K562 (cell line): Measurements from ENCODE around the gene SPATA33. TPM values are rescaled to one million over a fixed set of nuclear protein-coding genes. Genes with fewer than 3 reads are reported as not detected.

ENCODE experiments used
- BRF2 ChIP-seq: IDR thresholded peaks from 3 replicates; pipeline ENCODE4 v1.6.1; 2011; ENCODE audit warnings: borderline replicate concordance, mild to moderate bottlenecking; ENCODE audit not compliant: insufficient read length, insufficient read depth
- PBX2 ChIP-seq, 2 experiments: IDR thresholded peaks in 1 of 2; conservative IDR thresholded peaks in 1 of 2; 2 replicates each; pipeline ENCODE4 v1.6.1; 2016; ENCODE audit warnings: low read depth in 2 of 2, mild to moderate bottlenecking in 1 of 2, missing compliant biosample characterization in 1 of 2, missing genetic modification characterization in 1 of 2, moderate library complexity in 1 of 2
- PHB2 ChIP-seq: fragments of 450-650 bp; IDR thresholded peaks from 2 replicates; pipeline ENCODE4 v1.6.1; 2017; ENCODE audit warnings: low read depth
- PML ChIP-seq: IDR thresholded peaks from 2 replicates; pipeline ENCODE4 v1.6.1; 2012; ENCODE audit warnings: low read length, inconsistent platforms
- POLR2A ChIP-seq: fragments of 450-650 bp; conservative IDR thresholded peaks from 2 replicates; pipeline ENCODE4 v1.6.1; 2016
- PTBP1 ChIP-seq: fragments of 200-400 bp; formaldehyde crosslinking; IDR thresholded peaks from 2 replicates; pipeline ENCODE4 v1.6.1; 2017; ENCODE audit warnings: low read depth, low read length
- RCOR1 ChIP-seq, 2 experiments: IDR thresholded peaks; 2 replicates each; pipeline ENCODE4 v1.6.1; 2012; ENCODE audit warnings: low read depth in 2 of 2, low read length in 2 of 2, borderline replicate concordance in 1 of 2, improper control_type of control experiment in 1 of 2
- SAFB2 ChIP-seq: fragments of 200-400 bp; formaldehyde crosslinking; IDR thresholded peaks from 2 replicates; pipeline ENCODE4 v1.6.1; 2018; ENCODE audit warnings: borderline replicate concordance, low read length, low read depth, moderate library complexity; ENCODE audit not compliant: severe bottlenecking
- SREBF1 ChIP-seq: fragments of 150-350 bp; IDR thresholded peaks from 2 replicates; pipeline ENCODE4 v1.6.1; 2014; ENCODE audit warnings: antibody characterized with exemption, low read depth, low read length, borderline replicate concordance
- SRSF1 ChIP-seq: fragments of 200-400 bp; formaldehyde crosslinking; IDR thresholded peaks from 2 replicates; pipeline ENCODE4 v1.6.1; 2017; ENCODE audit warnings: mild to moderate bottlenecking, low read depth, low read length, moderate library complexity
- SRSF7 ChIP-seq: fragments of 200-400 bp; formaldehyde crosslinking; optimal IDR thresholded peaks from 2 replicates; pipeline ENCODE3; 2017; ENCODE audit warnings: mild to moderate bottlenecking, low read depth, low read length
- THRAP3 ChIP-seq: fragments of 450-650 bp; IDR thresholded peaks from 2 replicates; pipeline ENCODE4 v1.6.1; 2016; ENCODE audit warnings: mild to moderate bottlenecking, inconsistent platforms, borderline replicate concordance
- TSC22D4 ChIP-seq: fragments of 450-650 bp; IDR thresholded peaks from 2 replicates; pipeline ENCODE4 v1.6.1; 2016; ENCODE audit warnings: missing genetic modification characterization, missing biosample characterization, control low read depth
- ZC3H4 ChIP-seq: sonication (generic); formaldehyde crosslinking; IDR thresholded peaks from 2 replicates; pipeline ENCODE4 v1.9.0; 2021; ENCODE audit warnings: missing genetic modification reagents, borderline replicate concordance
- ZNF184 ChIP-seq: sonication (generic); formaldehyde crosslinking; IDR thresholded peaks from 2 replicates; pipeline ENCODE4 v1.5.0; 2020; ENCODE audit warnings: missing genetic modification reagents
- ZNF311 ChIP-seq: fragments of 250-450 bp; sonication (Bioruptor Pico); IDR thresholded peaks from 2 replicates; pipeline ENCODE4 v1.4.0; 2020; ENCODE audit warnings: mild to moderate bottlenecking, moderate library complexity
- ZNF398 ChIP-seq: fragments of 250-450 bp; sonication (Bioruptor Pico); IDR thresholded peaks from 2 replicates; pipeline ENCODE4 v1.8.0; 2021; ENCODE audit warnings: moderate library complexity, mild to moderate bottlenecking, inconsistent platforms
- ZNF408 ChIP-seq: fragments of 250-450 bp; sonication (Bioruptor Pico); IDR thresholded peaks from 2 replicates; pipeline ENCODE4 v1.4.0; 2020; ENCODE audit warnings: low read depth, mild to moderate bottlenecking, moderate library complexity
- ZNF655 ChIP-seq: fragments of 250-450 bp; sonication (Bioruptor Pico); IDR thresholded peaks from 2 replicates; pipeline ENCODE4 v1.5.0; 2021
- ZNF740 ChIP-seq, 3 experiments: fragments of 200-800 bp in 1 of 3; sonication (Bioruptor generic) in 1 of 3; sonication (generic) in 1 of 3; formaldehyde crosslinking in 1 of 3; IDR thresholded peaks; 2 replicates each; pipeline versions ENCODE4 v1.6.1 to v1.8.0; 2016 to 2022; ENCODE audit warnings: mild to moderate bottlenecking in 2 of 3, missing compliant biosample characterization in 2 of 3, missing genetic modification characterization in 2 of 3, missing genetic modification reagents in 1 of 3
- polyA plus RNA-seq, 8 experiments: library from polyadenylated mRNA; depleted of rRNA in 4 of 8; stranded (reverse) in 5 of 8; unstranded in 3 of 8; fragments of >200 nt; fragmentation: Nextera tagmentation in 2 of 8; fragmentation: Illumina TruSeq in 1 of 8; extraction: Ambion mirVana in 2 of 8; extraction: Trizol in 1 of 8; gene quantifications; 2 replicates each; pipeline versions ENCODE4 v1.2.1 to v1.2.3, GENCODE V29; 2011 to 2014; ENCODE audit warnings: inconsistent platforms in 1 of 8, missing spikeins in 1 of 8
- total RNA-seq, 7 experiments: library from RNA; depleted of rRNA in 6 of 7; stranded (reverse); fragments of >200 nt in 6 of 7; fragmentation: Illumina TruSeq in 2 of 7; extraction: Trizol in 2 of 7; gene quantifications; 2 replicates each; pipeline versions ENCODE4 v1.2.1 to v1.2.3, GENCODE V29; 2011 to 2021; ENCODE audit warnings: low replicate concordance in 1 of 7

The SPATA33 gene
- total and polyA plus RNA-seq, 9 of the 15 experiments (the other 6 are each of a cell fraction or from before 2014, with no cell fraction given): 4.0 to 20.0 (median 11.8) TPM

- TF ChIP-seq PML: no peak
- TF ChIP-seq TSC22D4: no peak
- no peak for TF ChIP-seq ZNF398 (CRISPR knock-in tag)
- TF ChIP-seq ZNF655 (CRISPR knock-in tag): no peak
- TF ChIP-seq PHB2: no peak
- TF ChIP-seq RCOR1 (IDR thresholded peaks at IDR 0.05; ENCODE audit: borderline replicate concordance in 1 of 2, low read depth in 2 of 2, low read length in 2 of 2): no peak
- TF ChIP-seq SRSF7: no peak
- no peak for TF ChIP-seq BRF2
- TF ChIP-seq ZNF408: no peak
- TF ChIP-seq POLR2A: 0 out of 2 replicates have a peak, but pooled peaks have one; percentile 35
- TF ChIP-seq THRAP3: no peak
- no peak for TF ChIP-seq SRSF1
- no peak for TF ChIP-seq ZNF184 (CRISPR knock-in tag)
- no peak for TF ChIP-seq PBX2 (CRISPR knock-in tag; IDR thresholded peaks at IDR 0.05; ENCODE audit: low read depth)
- no peak for TF ChIP-seq PBX2 (tag; conservative IDR thresholded peaks at IDR 0.05; ENCODE audit: low read depth)
- TF ChIP-seq SREBF1: no peak
- peak; percentile 63; the same call in 1 of the 2 replicates for TF ChIP-seq ZNF740 (CRISPR knock-in tag; IDR thresholded peaks at IDR 0.05)
- no peak for TF ChIP-seq ZNF740 (tag; IDR thresholded peaks at IDR 0.05)
- no peak for TF ChIP-seq SAFB2
- no peak for TF ChIP-seq PTBP1
- TF ChIP-seq ZNF311: no peak
- TF ChIP-seq ZC3H4 (CRISPR knock-in tag): no peak
Observed at GRCh38 chr16:89643769-89644300, 13.8 kb upstream of the SPATA33 start (continued).
